HG02973 (cell line): Measurements from ENCODE around the gene STOML1.

ENCODE experiments used
- ATAC-seq: cut with Tn5 transposase; IDR thresholded peaks from one replicate; pipeline ENCODE4 v1.9.1; 2021; ENCODE audit warnings: moderate library complexity; ENCODE audit not compliant: unreplicated experiment

The STOML1 gene, protein sequence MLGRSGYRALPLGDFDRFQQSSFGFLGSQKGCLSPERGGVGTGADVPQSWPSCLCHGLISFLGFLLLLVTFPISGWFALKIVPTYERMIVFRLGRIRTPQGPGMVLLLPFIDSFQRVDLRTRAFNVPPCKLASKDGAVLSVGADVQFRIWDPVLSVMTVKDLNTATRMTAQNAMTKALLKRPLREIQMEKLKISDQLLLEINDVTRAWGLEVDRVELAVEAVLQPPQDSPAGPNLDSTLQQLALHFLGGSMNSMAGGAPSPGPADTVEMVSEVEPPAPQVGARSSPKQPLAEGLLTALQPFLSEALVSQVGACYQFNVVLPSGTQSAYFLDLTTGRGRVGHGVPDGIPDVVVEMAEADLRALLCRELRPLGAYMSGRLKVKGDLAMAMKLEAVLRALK

DNA sequence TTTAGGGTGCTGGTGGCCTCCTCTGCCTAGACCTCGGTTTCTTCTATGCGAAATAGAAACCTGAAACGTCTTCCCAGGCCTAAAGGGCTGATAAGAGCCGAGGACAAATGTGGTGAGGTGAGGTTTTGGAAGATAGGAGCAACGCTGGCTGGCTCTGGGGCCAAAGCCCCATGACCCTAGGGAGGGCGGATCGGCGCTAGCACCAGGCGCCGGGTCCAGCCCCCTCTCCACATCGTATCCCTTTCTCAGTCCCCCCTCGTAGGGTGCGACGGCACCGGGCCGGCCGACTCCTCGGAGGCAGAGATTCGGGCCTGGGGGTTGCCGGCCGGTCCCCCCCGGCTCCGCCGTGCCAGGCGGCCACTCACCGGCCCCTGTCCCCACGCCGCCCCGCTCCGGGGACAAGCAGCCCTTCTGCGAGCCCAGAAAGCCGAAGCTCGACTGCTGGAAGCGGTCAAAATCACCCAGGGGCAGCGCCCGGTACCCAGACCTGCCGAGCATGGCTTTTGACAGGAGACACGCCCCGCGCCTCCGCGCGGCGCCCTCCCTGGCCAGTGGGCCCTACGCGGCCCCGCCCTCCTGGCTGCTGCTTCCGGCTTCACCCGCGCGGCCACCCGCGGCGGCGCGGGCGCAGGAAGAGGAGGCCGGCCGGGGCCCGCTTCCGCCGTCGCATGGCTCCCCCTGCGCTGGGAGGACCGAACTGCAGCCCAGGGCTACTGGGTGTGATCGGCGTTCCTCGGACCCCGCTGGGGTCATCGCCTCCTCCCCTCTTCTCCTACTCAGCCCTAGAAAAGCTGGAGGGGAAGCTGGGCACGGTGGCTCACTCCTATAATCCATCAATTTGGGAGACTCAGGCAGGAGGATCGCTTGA, at the start of gene STOML1:
TSS of gene STOML1 (minus strand) at position 570 of the 868 bp plus-strand sequence. CDS start at position 498, 72 bp downstream.
- peak; percentile 56 for ATAC-seq

DNA sequence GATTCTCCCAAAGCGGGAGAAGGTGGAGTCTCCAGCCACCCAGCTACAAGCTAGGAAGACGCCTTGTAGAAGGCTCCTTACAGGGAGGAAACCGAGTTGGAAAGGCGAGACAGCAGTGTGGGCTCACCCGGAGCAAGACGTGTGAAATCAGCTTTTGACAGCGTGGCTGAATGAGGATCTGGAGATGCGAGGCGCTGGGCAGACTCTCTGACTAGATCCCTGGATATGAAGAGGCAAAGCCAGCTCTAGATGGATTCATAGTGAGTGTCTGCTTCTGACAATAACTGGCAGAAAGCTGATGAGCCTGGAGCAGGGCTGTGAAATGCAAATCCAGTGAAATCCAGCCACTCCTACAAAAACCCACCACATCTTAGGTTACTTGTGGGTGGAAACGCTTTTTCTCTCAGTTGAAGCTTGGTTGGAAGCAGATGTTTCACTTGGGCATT, 49.2 kb upstream of the STOML1 start:
- no peak for ATAC-seq

DNA sequence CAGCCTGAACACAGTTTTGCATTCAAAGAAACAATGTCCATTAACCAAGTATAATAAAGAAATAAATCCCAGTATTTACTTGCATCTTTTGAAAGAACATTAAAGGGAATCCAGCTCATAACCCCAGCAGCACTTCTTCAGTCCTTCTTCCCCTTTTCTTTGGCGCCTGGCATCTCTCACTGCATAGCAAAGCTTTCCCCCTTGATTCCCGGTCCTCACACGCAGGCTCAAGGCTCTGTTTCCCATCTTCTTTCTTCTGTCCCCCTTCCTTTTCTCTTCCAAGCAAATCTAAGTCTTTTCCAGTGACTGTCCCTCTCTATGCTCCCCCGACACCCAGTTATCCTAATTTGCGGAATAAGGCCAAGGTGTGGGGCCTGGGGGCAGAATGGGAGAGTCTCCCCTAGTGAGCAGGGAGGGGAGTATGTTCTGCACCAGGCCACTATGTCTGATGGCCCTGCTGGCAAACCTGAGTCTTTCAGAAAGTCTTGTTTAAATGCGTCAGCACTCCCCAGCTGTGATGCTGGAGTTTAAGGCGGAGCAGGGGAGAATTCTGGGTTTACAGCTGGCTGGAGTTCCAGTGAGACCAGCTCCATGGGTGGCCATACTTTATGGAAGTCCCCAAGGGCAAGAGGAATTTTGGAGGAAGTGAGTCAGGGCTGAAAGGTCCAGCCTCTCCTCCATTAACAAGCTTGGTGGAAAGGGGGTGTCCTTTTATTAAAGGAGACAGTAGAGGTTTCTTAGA, 48.2 kb upstream of the STOML1 start:
- ATAC-seq, result no peak

DNA sequence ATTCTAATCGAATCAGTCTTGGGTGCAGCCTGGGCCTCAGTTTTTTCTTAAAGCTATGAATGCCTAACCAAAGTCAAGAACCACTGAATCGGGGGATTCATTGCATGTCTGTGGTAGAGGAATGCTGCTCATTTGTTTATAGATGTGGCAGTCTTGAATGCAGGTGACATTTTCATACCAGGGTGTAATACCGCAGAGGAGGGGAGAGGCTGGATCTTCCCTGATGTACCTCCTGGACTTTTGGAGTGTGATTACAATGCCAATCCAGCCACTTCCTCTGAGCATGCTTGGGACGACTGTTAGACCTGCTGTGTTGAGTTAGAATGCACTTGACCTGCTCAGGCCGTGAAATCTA, 47.5 kb upstream of the STOML1 start:
- ATAC-seq, result no peak

DNA sequence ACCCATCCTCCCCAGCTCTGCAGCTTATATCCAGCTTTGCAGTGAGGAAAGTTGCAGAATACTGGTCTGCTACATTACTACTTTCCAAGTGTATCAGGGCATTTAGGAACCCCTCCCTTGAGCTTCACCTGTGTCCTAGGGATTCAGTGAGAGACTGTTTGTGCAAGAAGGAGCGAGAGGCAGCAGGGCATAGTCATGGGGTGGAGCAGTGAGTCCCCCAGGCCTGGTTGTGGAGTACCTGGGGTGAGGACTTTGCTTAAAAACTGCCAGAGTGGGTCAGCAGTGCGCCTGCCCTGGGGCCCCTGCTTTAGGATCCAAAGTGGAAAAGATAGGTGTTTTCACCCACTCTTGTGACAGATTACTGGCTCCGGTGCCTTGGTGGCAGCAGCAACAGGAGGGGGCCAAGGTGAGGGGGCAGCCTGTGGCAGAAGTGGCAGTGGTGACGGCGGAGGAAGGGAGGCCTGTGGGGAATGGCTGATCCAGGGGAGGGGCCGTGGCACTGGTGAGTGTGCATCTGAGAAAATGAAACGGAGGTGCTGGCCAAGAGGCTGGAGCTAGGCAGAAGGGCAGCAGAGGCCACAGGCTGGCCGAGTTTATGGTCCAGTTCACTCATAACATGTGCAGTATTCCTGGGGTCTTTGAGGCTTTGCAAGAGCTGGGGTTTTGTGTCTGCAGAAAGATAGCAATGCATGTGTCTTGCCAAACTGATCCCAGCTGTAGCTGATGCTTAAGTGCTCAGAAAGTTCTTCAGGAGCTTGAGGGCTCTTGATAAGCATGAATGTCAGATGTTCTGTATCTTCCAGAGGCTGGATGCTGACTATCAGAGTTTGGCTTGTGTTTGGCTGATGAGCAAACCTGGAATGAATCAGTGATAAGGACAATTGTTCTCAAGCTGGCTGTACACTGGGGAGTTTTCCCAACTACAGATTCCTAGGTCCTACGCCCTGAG, 46.9 kb upstream of the STOML1 start:
- ATAC-seq, result no peak

DNA sequence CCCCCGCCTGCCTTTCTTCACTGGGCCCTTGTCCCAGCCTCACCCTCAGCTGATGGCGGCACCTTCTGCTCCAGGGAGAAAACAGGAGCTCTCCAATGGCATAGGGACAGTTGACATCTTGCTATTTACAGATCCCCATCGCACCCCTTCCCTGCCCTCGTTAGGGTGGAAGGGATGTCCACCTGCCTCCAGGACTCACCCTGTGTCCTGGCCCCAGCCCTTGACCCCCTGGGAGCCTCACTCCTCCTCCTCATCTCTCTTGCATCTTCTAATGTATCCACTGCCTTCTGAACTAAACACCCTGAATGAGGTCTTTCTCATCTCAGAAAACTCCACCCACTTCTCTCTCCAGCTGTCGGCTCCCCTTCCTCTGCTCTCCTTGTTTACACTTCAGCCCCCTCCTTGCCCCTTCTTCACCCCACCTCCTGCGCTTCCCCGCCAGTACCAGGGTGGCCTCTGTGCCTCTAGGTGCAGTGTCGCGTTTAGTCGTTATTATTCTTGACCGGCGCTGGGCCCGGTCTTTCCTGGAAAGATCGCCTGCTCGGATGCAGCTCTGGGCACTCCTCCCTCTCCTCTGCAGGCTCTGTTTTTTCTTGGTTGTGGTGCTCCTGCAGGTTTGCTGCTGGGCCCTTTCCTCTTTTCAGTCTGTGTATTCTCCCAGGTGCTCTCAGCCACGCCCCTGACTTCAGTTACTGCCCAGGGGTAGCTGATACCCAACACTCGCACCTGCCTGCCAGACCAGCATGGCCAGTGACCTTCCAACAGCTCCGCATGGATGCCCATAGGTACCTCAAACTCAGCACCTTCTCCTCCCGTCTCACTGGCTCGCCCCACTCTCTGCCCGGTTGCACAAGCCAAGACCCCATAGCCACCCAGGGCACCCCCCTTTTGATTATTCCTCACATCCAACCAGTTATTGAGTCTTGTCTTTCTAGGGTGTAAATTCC, 45.3 kb upstream of the STOML1 start:
- ATAC-seq, result no peak

DNA sequence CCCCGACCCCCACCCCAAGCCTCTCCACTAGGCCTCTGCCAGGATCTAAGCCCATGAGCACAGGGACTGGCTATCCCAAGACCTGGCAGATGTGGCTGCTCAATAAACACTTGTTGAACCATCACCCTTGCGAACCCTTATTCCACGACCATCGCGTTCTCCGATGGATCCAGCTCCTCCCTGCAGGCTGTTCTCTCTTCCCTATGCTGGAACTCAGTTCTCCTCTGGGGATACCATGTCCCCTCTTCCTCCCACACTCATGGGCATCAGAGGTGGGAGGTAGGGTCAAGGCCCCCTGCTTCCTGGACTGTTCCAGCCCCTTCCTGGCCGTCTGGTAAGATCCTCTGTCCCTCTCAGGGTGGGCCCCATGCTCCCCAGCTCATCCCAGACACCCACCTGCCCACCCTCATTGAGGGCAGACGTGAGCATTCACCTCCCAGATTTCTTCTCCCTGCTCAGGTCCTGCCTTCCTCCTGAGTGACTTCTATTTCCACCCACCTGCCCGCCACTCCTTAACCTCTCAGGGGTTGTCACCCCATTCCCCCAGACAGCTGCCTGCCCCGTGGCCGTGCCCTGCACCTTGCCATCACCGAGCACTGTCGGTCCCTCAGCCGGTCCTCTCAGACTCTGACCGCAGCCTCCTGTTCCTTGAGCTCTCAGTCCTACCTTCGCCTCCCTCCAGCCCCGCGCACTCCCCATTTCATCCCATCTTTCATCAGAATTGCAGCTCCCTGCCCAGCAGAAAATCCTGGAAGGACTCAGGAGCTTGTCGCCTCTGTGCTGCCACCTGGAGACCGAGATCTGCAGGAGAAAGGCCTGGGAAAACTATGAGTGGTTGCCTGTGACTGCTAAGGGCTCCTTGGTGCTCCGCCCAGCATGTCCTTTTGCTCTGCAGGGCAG, 44.4 kb upstream of the STOML1 start:
- ATAC-seq, result no peak

DNA sequence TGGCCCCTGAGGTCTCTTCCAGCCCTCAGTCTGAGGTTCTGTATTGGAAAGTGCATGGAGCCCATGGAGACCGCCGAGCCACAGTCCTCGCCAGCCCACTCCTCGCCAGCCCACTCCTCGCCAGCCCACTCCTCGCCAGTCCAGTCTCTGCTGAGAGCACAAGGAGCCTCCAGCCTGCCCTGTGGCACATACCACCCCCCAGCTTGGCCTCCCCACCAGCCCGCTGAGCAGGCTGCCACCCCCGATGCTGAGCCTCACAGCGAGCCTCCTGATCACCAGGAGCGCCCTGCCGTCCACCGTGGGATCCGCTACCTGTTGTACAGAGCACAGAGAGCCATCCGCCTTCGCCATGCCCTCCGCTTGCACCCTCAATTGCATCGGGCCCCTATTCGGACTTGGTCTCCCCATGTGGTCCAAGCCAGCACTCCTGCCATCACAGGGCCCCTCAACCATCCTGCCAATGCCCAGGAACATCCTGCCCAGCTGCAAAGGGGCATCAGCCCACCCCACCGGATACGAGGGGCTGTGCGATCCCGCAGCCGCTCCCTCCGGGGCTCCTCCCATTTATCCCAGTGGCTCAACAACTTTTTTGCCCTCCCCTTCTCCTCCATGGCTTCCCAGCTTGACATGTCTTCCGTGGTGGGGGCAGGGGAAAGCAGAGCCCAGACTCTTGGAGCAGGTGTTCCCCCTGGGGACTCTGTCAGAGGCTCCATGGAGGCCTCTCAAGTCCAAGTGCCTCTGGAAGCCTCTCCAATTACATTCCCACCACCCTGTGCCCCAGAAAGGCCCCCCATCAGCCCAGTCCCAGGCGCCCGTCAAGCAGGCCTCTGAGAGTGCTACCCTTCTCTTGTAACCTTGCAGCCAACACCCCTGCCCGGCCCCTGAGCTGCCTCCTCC, 43.3 kb upstream of the STOML1 start:
- ATAC-seq, result no peak

DNA sequence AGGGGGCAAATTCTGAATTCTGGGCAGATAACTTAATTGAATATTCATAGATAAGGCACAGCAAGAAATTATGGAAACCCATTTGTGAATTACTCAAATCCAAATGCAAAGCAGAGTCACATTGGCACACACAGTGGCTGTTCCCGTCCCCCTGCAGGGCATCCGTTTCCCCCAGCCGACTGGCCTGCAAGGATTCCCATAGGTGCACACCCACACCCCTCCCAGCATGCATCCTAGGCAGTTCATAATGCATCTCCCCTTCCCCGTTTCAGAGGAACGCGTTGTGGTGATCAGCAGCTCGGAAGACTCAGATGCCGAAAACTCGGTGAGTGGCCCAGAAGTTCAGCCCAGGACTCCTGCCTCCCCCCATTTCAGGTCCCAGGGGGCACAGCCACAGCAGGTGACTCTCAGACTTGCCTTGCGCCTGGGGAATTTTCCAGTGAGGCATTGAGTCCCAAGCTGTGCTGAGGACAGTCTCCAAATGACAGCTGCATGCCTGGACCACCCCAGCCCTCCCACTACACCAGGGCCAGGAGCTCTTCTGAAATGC, 42.2 kb upstream of the STOML1 start:
- no peak for ATAC-seq

DNA sequence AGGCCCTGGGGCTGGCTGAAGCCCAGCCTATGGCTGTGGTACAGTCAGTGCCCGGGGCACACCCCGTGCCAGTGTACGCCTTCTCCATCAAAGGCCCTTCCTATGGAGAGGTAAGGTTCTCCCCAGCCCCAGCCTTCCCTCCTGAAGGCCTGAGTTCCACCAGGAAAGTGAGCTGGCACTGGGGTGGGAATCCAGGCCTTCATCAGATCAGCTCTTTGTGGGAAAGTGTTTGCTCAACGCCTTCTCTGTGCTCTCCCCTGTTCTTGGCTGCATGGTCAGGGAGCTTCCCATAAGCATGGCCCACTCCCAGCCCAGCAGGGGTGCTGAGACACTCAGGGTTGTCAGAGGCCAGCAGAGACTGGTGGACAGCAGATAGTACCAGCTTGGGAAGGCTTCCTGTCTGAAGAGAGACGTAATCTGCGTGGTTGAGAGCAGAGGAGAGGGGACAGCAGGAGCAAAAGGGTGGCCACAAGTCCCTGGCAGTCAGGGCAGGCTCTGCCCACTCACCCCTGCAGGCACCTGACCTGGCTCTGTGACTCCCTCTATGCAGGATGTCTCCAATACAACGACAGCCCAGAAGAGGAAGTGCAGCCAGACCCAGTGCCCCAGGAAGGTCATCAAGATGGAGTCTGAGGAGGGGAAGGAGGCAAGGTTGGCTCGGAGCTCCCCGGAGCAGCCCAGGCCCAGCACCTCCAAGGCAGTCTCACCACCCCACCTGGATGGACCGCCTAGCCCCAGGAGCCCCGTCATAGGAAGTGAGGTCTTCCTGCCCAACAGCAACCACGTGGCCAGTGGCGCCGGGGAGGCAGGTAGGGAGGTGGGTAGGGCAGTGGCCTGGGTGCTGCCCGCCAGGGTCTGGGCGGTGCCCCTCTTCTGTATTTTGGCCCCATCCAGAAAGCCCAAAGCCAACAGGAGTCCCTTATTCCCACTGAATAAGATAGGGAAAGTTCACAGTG, 40.8 kb upstream of the STOML1 start:
- no peak for ATAC-seq

DNA sequence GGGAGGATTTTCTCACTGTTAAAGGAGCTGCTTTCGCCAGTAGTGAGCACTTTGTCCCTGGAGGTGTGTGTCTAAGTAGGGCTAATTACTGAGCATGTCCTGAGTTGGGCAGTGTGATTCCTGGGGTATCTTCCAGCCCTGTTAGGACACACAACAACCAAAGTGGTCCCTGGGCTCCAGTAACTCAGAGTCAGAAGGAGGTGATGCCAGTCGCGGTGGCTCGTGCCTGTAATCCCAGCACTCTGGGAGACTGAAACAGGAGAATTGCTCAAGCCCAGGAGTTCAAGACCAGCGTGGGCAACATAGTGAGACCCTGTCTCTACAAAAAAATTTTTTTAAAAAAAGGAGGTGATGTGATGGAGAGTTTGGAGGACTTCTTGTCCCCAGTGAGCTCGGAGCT, 40.0 kb upstream of the STOML1 start:
- no peak for ATAC-seq

DNA sequence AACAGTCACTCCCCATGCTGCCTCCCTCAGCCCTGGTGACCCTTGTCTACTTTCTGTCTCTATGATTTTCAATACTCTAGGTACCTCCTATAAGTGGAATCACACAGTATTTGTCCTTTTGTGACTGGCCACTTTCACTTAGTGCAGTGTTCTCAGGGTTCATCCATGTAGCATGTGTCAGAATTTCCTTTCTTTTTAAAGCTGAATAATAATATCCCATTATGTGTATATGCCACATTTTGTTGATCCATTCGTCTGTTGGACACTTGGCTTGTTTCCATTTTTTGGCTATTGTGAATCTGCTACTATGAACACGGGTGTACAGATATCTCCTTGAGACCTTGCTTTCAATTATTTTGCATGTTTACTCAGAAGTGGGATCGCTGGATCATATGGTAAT, 36.6 kb upstream of the STOML1 start:
- no peak for ATAC-seq

DNA sequence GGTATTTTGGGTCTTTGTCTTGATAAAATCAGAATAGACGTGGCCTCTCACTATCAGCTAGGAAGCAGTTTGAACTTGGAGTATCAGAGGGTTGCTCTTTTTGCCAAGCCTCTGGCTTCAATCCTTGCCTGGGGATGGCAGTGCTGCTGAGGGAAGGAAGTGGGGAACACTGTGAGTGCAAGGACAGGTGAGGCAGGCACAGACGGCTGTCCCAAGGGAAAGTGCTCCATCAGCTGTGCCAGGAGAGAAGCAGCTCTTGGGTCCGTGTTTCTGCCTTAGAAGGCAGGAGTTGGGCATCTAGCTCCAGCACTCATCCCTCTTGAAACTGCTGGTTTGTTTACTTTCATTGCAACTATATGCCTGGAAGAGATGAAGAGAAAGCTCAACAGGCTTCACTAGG, 35.6 kb upstream of the STOML1 start:
- ATAC-seq, result no peak

DNA sequence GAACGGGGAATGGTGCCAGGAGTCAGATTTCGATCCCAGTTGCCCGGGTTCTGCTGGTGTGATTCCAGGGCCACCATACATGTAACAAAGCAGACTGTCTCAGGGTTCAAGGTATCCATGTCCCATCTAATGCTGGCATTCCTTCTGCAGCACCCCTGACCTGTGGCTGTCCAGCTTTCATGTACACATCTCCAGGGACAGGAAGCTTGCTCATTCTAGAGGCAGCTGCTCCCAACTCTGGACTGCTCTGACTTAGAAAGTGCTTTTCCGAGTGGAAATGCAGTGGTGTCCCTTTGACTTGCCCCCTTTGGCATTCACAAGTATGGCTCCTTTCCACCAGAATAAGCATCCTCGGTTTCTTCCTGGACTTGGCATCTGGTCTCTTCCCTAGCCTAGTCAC, 33.3 kb upstream of the STOML1 start:
- ATAC-seq, result no peak

DNA sequence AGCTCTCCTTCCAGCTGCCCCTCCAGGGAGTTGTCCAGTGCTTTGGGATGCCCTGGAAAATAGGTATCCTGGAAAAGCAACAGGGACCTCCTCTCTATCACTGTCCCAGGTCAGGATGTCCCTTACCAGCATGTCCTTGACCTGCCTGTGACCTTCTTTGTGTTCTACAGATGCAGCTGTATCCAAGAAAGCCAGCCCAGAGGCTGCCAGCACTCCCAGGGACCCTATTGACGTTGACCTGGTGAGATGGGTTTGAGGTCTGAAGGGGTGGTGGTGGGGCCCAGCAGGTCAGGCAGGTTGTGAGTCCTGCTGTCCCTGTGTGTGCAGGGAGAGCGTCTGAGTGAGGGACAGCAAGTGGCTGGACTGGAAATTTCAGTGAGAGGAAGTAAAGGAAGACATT, 32.6 kb upstream of the STOML1 start:
- no peak for ATAC-seq
